Gastroesophageal sphincter (tissue), 3 donors: ENCODE results near the gene SLC45A2.

Experiments used
- CTCF ChIP-seq, 4 experiments: fragments of 200-600 bp in 2 of 4; fragments of 450-650 bp in 2 of 4; sonication (generic) in 1 of 4; IDR thresholded peaks; one replicate each; pipeline ENCODE4 v1.5.1; 2017 to 2019; ENCODE audit warnings: antibody characterized with exemption in 4 of 4, mild to moderate bottlenecking in 2 of 4, moderate library complexity in 2 of 4
- POLR2A ChIP-seq, 2 donors: fragments of 450-650 bp; IDR thresholded peaks; one replicate each; pipeline ENCODE4 v1.6.1; 2017; ENCODE audit warnings: antibody characterized with exemption in 2 of 2, mild to moderate bottlenecking in 2 of 2, moderate library complexity in 1 of 2
- POLR2AphosphoS5 ChIP-seq: sonication (generic); formaldehyde crosslinking; IDR thresholded peaks from one replicate; pipeline ENCODE4 v1.6.1; 2017; ENCODE audit warnings: antibody characterized with exemption

GRCh38 chr5:33941090-33941489, 43.4 kb downstream of the SLC45A2 start:
- no peak for TF ChIP-seq POLR2A (IDR thresholded peaks at IDR 0.05)
- no peak for TF ChIP-seq CTCF (IDR thresholded peaks at IDR 0.05)
- no peak for TF ChIP-seq POLR2AphosphoS5
